ENCODE measurements around the gene IL20. TPM values are rescaled to one million over a fixed set of nuclear protein-coding genes. Genes with fewer than 3 reads are reported as not detected.

The IL20 gene
- total and polyA plus RNA-seq, 2 of the 8 experiments (the other 6 are each of a cell fraction or from before 2014, with no cell fraction given) = not detected

DNA sequence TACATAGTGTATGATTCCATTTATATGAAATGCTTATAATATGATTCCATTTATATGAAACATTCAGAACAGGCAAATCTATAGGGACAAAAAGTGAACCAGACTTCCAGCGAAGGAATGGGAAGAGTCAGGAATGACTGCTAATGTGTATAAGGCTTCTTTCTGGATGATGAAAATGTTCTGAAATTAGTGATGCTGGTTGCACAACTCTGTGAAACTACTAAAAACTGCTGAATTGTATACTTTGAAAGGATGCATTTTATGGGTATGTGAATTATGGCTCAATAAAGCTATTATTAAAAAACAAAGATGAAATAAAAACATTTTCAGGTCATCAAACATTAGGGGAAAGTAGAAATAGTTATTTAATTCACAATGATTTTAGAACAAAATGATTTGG is 17.7 kb downstream of the IL20 start:
- no peak overlapping the region for H4K5ac ChIP-seq (ENCODE audit: insufficient read length, low read depth, low read length)
- H3K27me3 ChIP-seq (replicated peaks in 1 of 4; ENCODE audit: control insufficient read depth in 3 of 4, extremely low read depth in 1 of 4, insufficient read depth in 3 of 4, low read length in 3 of 4) = no peaks in the 10 kb centered on the region
- H3K23me2 ChIP-seq (ENCODE audit: low read depth, low read length) = no peaks in the 10 kb centered on the region
- DNase-seq (ENCODE audit: low read depth in 1 of 2, low spot score in 2 of 2) = no peak
- no peak overlapping the region for H2BK12ac ChIP-seq (ENCODE audit: low read depth, low read length)
- no peaks in the 10 kb centered on the region for H3K79me1 ChIP-seq (ENCODE audit: low read depth, low read length)
- ChIA-PET CTCF (ENCODE audit: partially characterized antibody) (interaction anchor here (0.6 to 3.3 kb wide), 17 partner anchors 9 to 824 kb away, joined by 3 to 19 read pairs (median 4); partner anchors contain the start of genes IL20 and IL24), POLR2A (ENCODE audit: partially characterized antibody) (interaction anchor here (0.6 kb wide), 1 partner anchor 19 kb away, joined by 3 read pairs; no protein-coding TSS in a partner anchor)
- H3K79me2 ChIP-seq (ENCODE audit: control insufficient read depth in 1 of 2, insufficient read depth in 2 of 2, low read length in 2 of 2) = no peaks in the 10 kb centered on the region
- H2AFZ ChIP-seq (ENCODE audit: low read length) = no peak overlapping the region
- H4K8ac ChIP-seq (ENCODE audit: extremely low read depth, insufficient read depth, low read length) = no peak overlapping the region
- no peak overlapping the region for H3K4me2 ChIP-seq (ENCODE audit: insufficient read depth in 1 of 2, low read depth in 2 of 2, low read length in 2 of 2)
- no peaks in the 10 kb centered on the region for H4K20me1 ChIP-seq (replicated peaks in 1 of 2; ENCODE audit: control insufficient read depth in 1 of 2, insufficient read depth in 2 of 2, low read length in 2 of 2)
- FAIRE-seq = no peak
- H3K56ac ChIP-seq (replicated peaks; ENCODE audit: insufficient read length, low read depth, low read length) = no peak overlapping the region
- H3K4ac ChIP-seq (replicated peaks; ENCODE audit: insufficient read length, low read depth, low read length) = no peak overlapping the region
- H3K4me3 ChIP-seq (ENCODE audit: extremely low read depth in 1 of 4, insufficient read depth in 2 of 4, low read depth in 3 of 4, low read length in 4 of 4) = no peak overlapping the region
- no peak overlapping the region for H4K91ac ChIP-seq (replicated peaks; ENCODE audit: insufficient read length, low read length)
- H2BK5ac ChIP-seq (ENCODE audit: low read depth, low read length) = no peak overlapping the region
- 86% methylated on average over 1 of the region's 1 CpG; no CpG with 5 or more reads in 1 of the 2 experiments for WGBS, 2 experiments (ENCODE audit: extremely low coverage in 1 of 2, insufficient coverage in 1 of 2, insufficient read length in 1 of 2, insufficient replicate concordance in 2 of 2, low coverage in 1 of 2, low lambda C conversion rate in 2 of 2, missing lambda C conversion rate in 1 of 2)
- H3K27ac ChIP-seq (ENCODE audit: low read depth, low read length) = no peak overlapping the region
- no peak overlapping the region for H2AK5ac ChIP-seq (ENCODE audit: low read depth, low read length)
- H2BK120ac ChIP-seq (replicated peaks; ENCODE audit: low read depth, low read length) = no peak overlapping the region
- no peak overlapping the region for H3K23ac ChIP-seq (ENCODE audit: insufficient read length)
- no peak overlapping the region for H3K18ac ChIP-seq (ENCODE audit: extremely low read depth, low read length)
- no peak overlapping the region for H3K14ac ChIP-seq (ENCODE audit: insufficient read length)
- no peaks in the 10 kb centered on the region for H3K36me3 ChIP-seq (ENCODE audit: control insufficient read depth in 2 of 4, insufficient read depth in 4 of 4, low read length in 3 of 4)
- peaks cover 2 to 9% of the 10 kb centered on the region in 2 experiments for H3K9me3 ChIP-seq (ENCODE audit: insufficient read depth in 2 of 2, low read depth in 1 of 2, low read length in 1 of 2)
- H3K9ac ChIP-seq (replicated peaks in 1 of 4; ENCODE audit: extremely low read depth in 1 of 4, low read depth in 3 of 4, low read length in 3 of 4) = no peak overlapping the region
- no peak overlapping the region for H2BK20ac ChIP-seq (ENCODE audit: low read length)
- H3K4me1 ChIP-seq (replicated peaks in 1 of 4; ENCODE audit: control insufficient read depth in 3 of 4, insufficient read depth in 4 of 4, low read length in 3 of 4) = no peaks in the 10 kb centered on the region
- no peak overlapping the region for H2BK15ac ChIP-seq (ENCODE audit: low read length)
- no peak for TF ChIP-seq SRF (IDR thresholded peaks at IDR 0.05; ENCODE audit: low read depth, low read length)
- no peak for TF ChIP-seq NANOG (IDR thresholded peaks at IDR 0.05; ENCODE audit: insufficient read depth, low read depth, low read length, poor library complexity, severe bottlenecking)
- no peak for TF ChIP-seq TEAD4 (IDR thresholded peaks at IDR 0.05; ENCODE audit: low read depth, low read length)
- TF ChIP-seq SIX5 (IDR thresholded peaks at IDR 0.05; ENCODE audit: low read depth, low read length) = no peak
- no peak for TF ChIP-seq GTF2F1 (IDR thresholded peaks at IDR 0.05; ENCODE audit: borderline replicate concordance, low read depth, low read length)
- TF ChIP-seq POLR2A (IDR thresholded peaks at IDR 0.05; ENCODE audit: control extremely low read depth in 1 of 2, low read depth in 2 of 2, low read length in 2 of 2) = no peak
- TF ChIP-seq TBP (IDR thresholded peaks at IDR 0.05; ENCODE audit: low read depth, low read length) = no peak
- no peak for TF ChIP-seq CEBPB (IDR thresholded peaks at IDR 0.05; ENCODE audit: low read depth, low read length)
- TF ChIP-seq SUZ12 (IDR thresholded peaks at IDR 0.05; ENCODE audit: low read length) = no peak
- no peak for TF ChIP-seq ASH2L (IDR thresholded peaks at IDR 0.05; ENCODE audit: low read length)
- no peak for TF ChIP-seq RAD21 (IDR thresholded peaks at IDR 0.05 in 1 of 2, conservative IDR thresholded peaks at IDR 0.05 in 1 of 2; ENCODE audit: low read depth in 2 of 2, low read length in 2 of 2)
- no peak for TF ChIP-seq GABPA (IDR thresholded peaks at IDR 0.05; ENCODE audit: borderline replicate concordance, insufficient read depth, low read length)
- TF ChIP-seq BACH1 (IDR thresholded peaks at IDR 0.05; ENCODE audit: low read length) = no peak
- TF ChIP-seq, protein P1, sequence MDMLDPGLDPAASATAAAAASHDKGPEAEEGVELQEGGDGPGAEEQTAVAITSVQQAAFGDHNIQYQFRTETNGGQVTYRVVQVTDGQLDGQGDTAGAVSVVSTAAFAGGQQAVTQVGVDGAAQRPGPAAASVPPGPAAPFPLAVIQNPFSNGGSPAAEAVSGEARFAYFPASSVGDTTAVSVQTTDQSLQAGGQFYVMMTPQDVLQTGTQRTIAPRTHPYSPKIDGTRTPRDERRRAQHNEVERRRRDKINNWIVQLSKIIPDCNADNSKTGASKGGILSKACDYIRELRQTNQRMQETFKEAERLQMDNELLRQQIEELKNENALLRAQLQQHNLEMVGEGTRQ (IDR thresholded peaks at IDR 0.05; ENCODE audit: low read length) = no peak

All from H1 (cell line).